HL-60/S4 treated with phorbol 12-myristate 13-acetate at 8.2 ng/mL for 4 days and 3 days (cell line): ENCODE data around the gene MMS19.
"Not testable (repeated sequence)": the region's sequence is repeated elsewhere in the genome, so short reads cannot be mapped to it uniquely, and the experiment has no call there.

Experiments used
- in situ Hi-C: fragments of 300-500 bp; cut with MboI; formaldehyde crosslinking; loops from 2 replicates; pipeline ENCODE4 v1.15.0; 2022; ENCODE audit warnings: low sequenced_read_pairs

MMS19 gene

GRCh38 chr10:97434055-97434454, 64.2 kb downstream of the MMS19 start:
- in situ Hi-C loops = no loop called here

GRCh38 chr10:97428572-97428981, 69.6 kb downstream of the MMS19 start:
- in situ Hi-C loops = no loop called here

- in situ Hi-C loops = no loop called here
Measured at GRCh38 chr10:97427571-97428179, 70.5 kb downstream of the MMS19 start.

GRCh38 chr10:97426776-97427570, 71.2 kb downstream of the MMS19 start:
- in situ Hi-C loops = no loop called here

GRCh38 chr10:97425964-97426775, 72.1 kb downstream of the MMS19 start, which contains the start of gene PGAM1:
TSS of gene PGAM1 (plus strand) at chr10:97426191. CDS start at chr10:97426308, 117 bp downstream.
- in situ Hi-C loops = no loop called here

GRCh38 chr10:97423757-97424098, 74.5 kb downstream of the MMS19 start:
- in situ Hi-C loops = not testable (repeated sequence)

GRCh38 chr10:97416565-97416964, 81.7 kb downstream of the MMS19 start:
- in situ Hi-C loops = no loop called here

- in situ Hi-C loops = no loop called here
Measured at GRCh38 chr10:97412891-97413304, 85.3 kb downstream of the MMS19 start.

- in situ Hi-C loops = no loop called here
Measured at GRCh38 chr10:97411406-97411805, 86.8 kb downstream of the MMS19 start.

GRCh38 chr10:97408496-97408992, 89.7 kb downstream of the MMS19 start:
- in situ Hi-C loops = no loop called here
